H1 (cell line): Measurements from ENCODE around the gene DNAH1. TPM values are rescaled to one million over a fixed set of nuclear protein-coding genes. Genes with fewer than 3 reads are reported as not detected.

ENCODE experiments used
- CTCF ChIA-PET: fragments of 300-600 bp; sonication (Branson Sonifier 250); formaldehyde crosslinking; loops from one replicate; lab custom pipeline; 2021; ENCODE audit not compliant: partially characterized antibody; lab: Charles Lee
- POLR2A ChIA-PET: fragments of 300-600 bp; sonication (Branson Sonifier 250); formaldehyde crosslinking; loops from one replicate; lab custom pipeline; 2021; ENCODE audit warnings: inconsistent platforms; ENCODE audit not compliant: partially characterized antibody; lab: Charles Lee
- DNase-seq, 2 experiments: peaks; one replicate each; pipeline versions ENCODE4 v3.0.0 to v3.0.0-alpha.2; 2010 to 2022; ENCODE audit warnings: low spot score in 2 of 2, low read depth in 1 of 2, mixed read lengths in 1 of 2
- FAIRE-seq: peaks from 2 replicates; lab custom pipeline; 2011; peaks lifted over from hg19 to GRCh38; lab: Jason Lieb, UNC
- H2AFZ ChIP-seq: 2 replicates; pipeline ENCODE4 v1.8.1; 2012; ENCODE audit warnings: low read length, inconsistent platforms
- H2AK5ac ChIP-seq: 2 replicates; pipeline ENCODE4 v1.6.1; 2013; ENCODE audit warnings: low read depth, low read length
- H2BK120ac ChIP-seq: replicated peaks from 2 replicates; pipeline ENCODE3; 2013; ENCODE audit warnings: low read depth, low read length, inconsistent platforms
- H2BK12ac ChIP-seq: 2 replicates; pipeline ENCODE4 v1.6.1; 2013; ENCODE audit warnings: low read depth, low read length
- H2BK15ac ChIP-seq: 2 replicates; pipeline ENCODE4 v1.6.1; 2013; ENCODE audit warnings: low read length
- H2BK20ac ChIP-seq: 2 replicates; pipeline ENCODE4 v1.6.1; 2013; ENCODE audit warnings: low read length
- H2BK5ac ChIP-seq: 2 replicates; pipeline ENCODE4 v1.6.1; 2013; ENCODE audit warnings: low read depth, low read length
- H3K14ac ChIP-seq: 2 replicates; pipeline ENCODE4 v1.6.1; 2013; ENCODE audit warnings: inconsistent platforms; ENCODE audit not compliant: insufficient read length
- H3K18ac ChIP-seq: 2 replicates; pipeline ENCODE4 v1.6.1; 2013; ENCODE audit warnings: low read length; ENCODE audit errors: extremely low read depth
- H3K23ac ChIP-seq: 2 replicates; pipeline ENCODE4 v1.6.1; 2013; ENCODE audit warnings: inconsistent platforms; ENCODE audit not compliant: insufficient read length
- H3K23me2 ChIP-seq: 2 replicates; pipeline ENCODE4 v1.6.1; 2013; ENCODE audit warnings: low read depth, low read length
- H3K27ac ChIP-seq: 2 replicates; pipeline ENCODE4 v1.6.1; 2011; ENCODE audit warnings: low read depth, low read length, inconsistent platforms
- H3K27me3 ChIP-seq, 4 experiments: replicated peaks in 1 of 4; 1 replicate in 1 of 4; 2 replicates in 3 of 4; pipeline versions ENCODE4 v1.6.1 to v1.8.1; 2011 to 2013; ENCODE audit warnings: low read length in 3 of 4, mild to moderate bottlenecking in 3 of 4, inconsistent platforms in 2 of 4, mixed read lengths in 2 of 4, moderate library complexity in 1 of 4; ENCODE audit not compliant: control insufficient read depth in 3 of 4, insufficient read depth in 3 of 4; ENCODE audit errors: extremely low read depth in 1 of 4
- H3K36me3 ChIP-seq, 4 experiments: 2 replicates each; pipeline versions ENCODE4 v1.6.1 to v1.8.1; 2011 to 2013; ENCODE audit warnings: mild to moderate bottlenecking in 4 of 4, low read length in 3 of 4, moderate library complexity in 2 of 4, control low read depth in 1 of 4, inconsistent platforms in 1 of 4; ENCODE audit not compliant: insufficient read depth in 4 of 4, control insufficient read depth in 2 of 4
- H3K4ac ChIP-seq: replicated peaks from 2 replicates; pipeline ENCODE3; 2013; ENCODE audit warnings: low read length, low read depth, mixed read lengths, inconsistent platforms; ENCODE audit not compliant: insufficient read length
- H3K4me1 ChIP-seq, 4 experiments: replicated peaks in 1 of 4; 1 replicate in 1 of 4; 2 replicates in 3 of 4; pipeline versions ENCODE4 v1.6.1 to v1.8.1; 2011 to 2013; ENCODE audit warnings: low read length in 3 of 4, inconsistent platforms in 2 of 4, mixed read lengths in 1 of 4; ENCODE audit not compliant: insufficient read depth in 4 of 4, control insufficient read depth in 3 of 4
- H3K4me2 ChIP-seq, 2 experiments: 2 replicates each; pipeline versions ENCODE4 v1.6.1 to v1.8.1; 2011 to 2013; ENCODE audit warnings: low read depth in 2 of 2, low read length in 2 of 2, control low read depth in 1 of 2, inconsistent platforms in 1 of 2, mild to moderate bottlenecking in 1 of 2; ENCODE audit not compliant: insufficient read depth in 1 of 2
- H3K4me3 ChIP-seq, 4 experiments: fragments of 200-600, 300-600 bp in 1 of 4; sonication (generic), shearing (Covaris generic), sonication (Bioruptor Twin) in 1 of 4; 2 replicates each; pipeline versions ENCODE4 v1.5.1 to v1.8.1; 2011 to 2016; ENCODE audit warnings: low read length in 4 of 4, low read depth in 3 of 4, control low read depth in 2 of 4, inconsistent platforms in 2 of 4, mild to moderate bottlenecking in 2 of 4, mixed read lengths in 1 of 4, moderate library complexity in 1 of 4; ENCODE audit not compliant: insufficient read depth in 2 of 4; ENCODE audit errors: extremely low read depth in 1 of 4
- H3K56ac ChIP-seq: replicated peaks from 2 replicates; pipeline ENCODE3; 2013; ENCODE audit warnings: low read depth, mild to moderate bottlenecking, mixed read lengths, low read length, inconsistent platforms; ENCODE audit not compliant: insufficient read length
- H3K79me1 ChIP-seq: 2 replicates; pipeline ENCODE4 v1.6.1; 2013; ENCODE audit warnings: low read depth, low read length, control low read depth
- H3K79me2 ChIP-seq, 2 experiments: 2 replicates each; pipeline versions ENCODE4 v1.6.1 to v1.8.1; 2012 to 2013; ENCODE audit warnings: low read length in 2 of 2, mild to moderate bottlenecking in 2 of 2, inconsistent platforms in 1 of 2; ENCODE audit not compliant: insufficient read depth in 2 of 2, control insufficient read depth in 1 of 2
- H3K9ac ChIP-seq, 4 experiments: replicated peaks in 1 of 4; 1 replicate in 1 of 4; 2 replicates in 3 of 4; pipeline versions ENCODE4 v1.6.1 to v1.8.1; 2011 to 2013; ENCODE audit warnings: low read depth in 3 of 4, low read length in 3 of 4, control low read depth in 2 of 4, mild to moderate bottlenecking in 2 of 4, moderate library complexity in 2 of 4, inconsistent platforms in 1 of 4; ENCODE audit errors: extremely low read depth in 1 of 4
- H3K9me3 ChIP-seq, 2 experiments: 2 replicates each; pipeline versions ENCODE4 v1.6.1 to v1.8.1; 2012 to 2013; ENCODE audit warnings: mild to moderate bottlenecking in 2 of 2, moderate library complexity in 2 of 2, control low read depth in 1 of 2, inconsistent platforms in 1 of 2, low read depth in 1 of 2, low read length in 1 of 2, mixed read lengths in 1 of 2; ENCODE audit not compliant: insufficient read depth in 2 of 2
- H4K20me1 ChIP-seq, 2 experiments: replicated peaks in 1 of 2; 2 replicates each; pipeline versions ENCODE3 to v1.8.1; 2011 to 2013; ENCODE audit warnings: inconsistent platforms in 2 of 2, low read length in 2 of 2, mild to moderate bottlenecking in 1 of 2; ENCODE audit not compliant: insufficient read depth in 2 of 2, control insufficient read depth in 1 of 2
- H4K5ac ChIP-seq: 2 replicates; pipeline ENCODE4 v1.6.1; 2013; ENCODE audit warnings: low read length, low read depth, mixed read lengths, inconsistent platforms; ENCODE audit not compliant: insufficient read length
- H4K8ac ChIP-seq: 2 replicates; pipeline ENCODE4 v1.8.0; 2013; ENCODE audit warnings: mild to moderate bottlenecking, moderate library complexity, low read length, inconsistent platforms; ENCODE audit not compliant: insufficient read depth; ENCODE audit errors: extremely low read depth
- H4K91ac ChIP-seq: replicated peaks from 2 replicates; pipeline ENCODE3; 2013; ENCODE audit warnings: low read length, mixed read lengths, inconsistent platforms; ENCODE audit not compliant: insufficient read length
- BRCA1 ChIP-seq: IDR thresholded peaks from 2 replicates; pipeline ENCODE4 v1.6.1; 2012; ENCODE audit warnings: low read depth, low read length, improper control_type of control experiment
- CHD2 ChIP-seq: IDR thresholded peaks from 2 replicates; pipeline ENCODE4 v1.6.1; 2012; ENCODE audit warnings: low read length, improper control_type of control experiment
- EP300 ChIP-seq, 2 experiments: IDR thresholded peaks; 1 replicate in 1 of 2; 2 replicates in 1 of 2; pipeline ENCODE4 v1.6.1; 2011 to 2012; ENCODE audit warnings: low read depth in 2 of 2, low read length in 2 of 2, mild to moderate bottlenecking in 2 of 2, borderline replicate concordance in 1 of 2, inconsistent platforms in 1 of 2, moderate library complexity in 1 of 2
- HDAC2 ChIP-seq, 2 experiments: fragments of 300-600 bp in 1 of 2; sonication (generic) in 1 of 2; IDR thresholded peaks; 2 replicates each; pipeline ENCODE4 v1.6.1; 2011 to 2012; ENCODE audit warnings: low read depth in 2 of 2, low read length in 2 of 2, mild to moderate bottlenecking in 2 of 2, moderate library complexity in 2 of 2, borderline replicate concordance in 1 of 2, inconsistent platforms in 1 of 2
- RFX5 ChIP-seq: IDR thresholded peaks from 2 replicates; pipeline ENCODE4 v1.6.1; 2011; ENCODE audit warnings: low read depth, low read length, improper control_type of control experiment, borderline replicate concordance
- RNF2 ChIP-seq: fragments of 200-900, 300-1000 bp; sonication (generic); IDR thresholded peaks from 2 replicates; pipeline ENCODE4 v1.7.1; 2016; ENCODE audit warnings: borderline replicate concordance, low read depth, mild to moderate bottlenecking, antibody characterized with exemption, low read length; ENCODE audit not compliant: poor library complexity, severe bottlenecking; ENCODE audit errors: missing control alignments
- SIN3A ChIP-seq, 2 experiments: IDR thresholded peaks in 1 of 2; conservative IDR thresholded peaks in 1 of 2; 2 replicates each; pipeline ENCODE4 v1.6.1; 2011 to 2012; ENCODE audit warnings: low read length in 2 of 2, improper control_type of control experiment in 1 of 2, low read depth in 1 of 2, mild to moderate bottlenecking in 1 of 2
- SP4 ChIP-seq: IDR thresholded peaks from 2 replicates; pipeline ENCODE4 v1.6.1; 2012; ENCODE audit warnings: low read length, inconsistent platforms
- TEAD4 ChIP-seq: IDR thresholded peaks from 2 replicates; pipeline ENCODE4 v1.6.1; 2012; ENCODE audit warnings: low read depth, low read length, inconsistent platforms, mixed read lengths
- WGBS, 2 experiments: shearing (Covaris generic) in 1 of 2; methylation state at CpG; one replicate each; pipeline versions ENCODE4 v1.1.6 to v1.1.7; 2013 to 2015; ENCODE audit warnings: low lambda C conversion rate in 2 of 2, mixed read lengths in 2 of 2, inconsistent platforms in 1 of 2, low coverage in 1 of 2, missing lambda C conversion rate in 1 of 2; ENCODE audit not compliant: insufficient replicate concordance in 2 of 2, insufficient coverage in 1 of 2, insufficient read length in 1 of 2; ENCODE audit errors: extremely low coverage in 1 of 2, missing lambda C conversion rate in 1 of 2; 5-methylcytosine and 5-hydroxymethylcytosine counted together
- polyA plus RNA-seq, 7 experiments: library from polyadenylated mRNA; depleted of rRNA in 3 of 7; stranded (reverse) in 5 of 7; unstranded in 2 of 7; fragments of >200 nt in 5 of 7; fragments of 200-250 nt in 2 of 7; gene quantifications; 1 replicate in 5 of 7; 2 replicates in 1 of 7; 4 replicates in 1 of 7; pipeline versions ENCODE4 v1.2.1 to v1.2.3, GENCODE V29; 2011 to 2013; ENCODE audit warnings: missing spikeins in 2 of 7, mixed read lengths in 2 of 7
- total RNA-seq: library from RNA; stranded (reverse); fragmentation: NEBNext Ultra II Directional; extraction: Animal tissue kit (Norgen Biotek cat#: 25700); gene quantifications from 2 replicates; pipeline ENCODE4 v1.2.1, GENCODE V29; 2021
- TF ChIP-seq, protein P1 (sequence below): IDR thresholded peaks from 2 replicates; pipeline ENCODE4 v1.6.1; 2012; ENCODE audit warnings: inconsistent platforms

Gene DNAH1
- total and polyA plus RNA-seq, 2 of the 8 experiments (the other 6 are each of a cell fraction or from before 2014, with no cell fraction given) = 1.0 to 1.5 TPM

DNA sequence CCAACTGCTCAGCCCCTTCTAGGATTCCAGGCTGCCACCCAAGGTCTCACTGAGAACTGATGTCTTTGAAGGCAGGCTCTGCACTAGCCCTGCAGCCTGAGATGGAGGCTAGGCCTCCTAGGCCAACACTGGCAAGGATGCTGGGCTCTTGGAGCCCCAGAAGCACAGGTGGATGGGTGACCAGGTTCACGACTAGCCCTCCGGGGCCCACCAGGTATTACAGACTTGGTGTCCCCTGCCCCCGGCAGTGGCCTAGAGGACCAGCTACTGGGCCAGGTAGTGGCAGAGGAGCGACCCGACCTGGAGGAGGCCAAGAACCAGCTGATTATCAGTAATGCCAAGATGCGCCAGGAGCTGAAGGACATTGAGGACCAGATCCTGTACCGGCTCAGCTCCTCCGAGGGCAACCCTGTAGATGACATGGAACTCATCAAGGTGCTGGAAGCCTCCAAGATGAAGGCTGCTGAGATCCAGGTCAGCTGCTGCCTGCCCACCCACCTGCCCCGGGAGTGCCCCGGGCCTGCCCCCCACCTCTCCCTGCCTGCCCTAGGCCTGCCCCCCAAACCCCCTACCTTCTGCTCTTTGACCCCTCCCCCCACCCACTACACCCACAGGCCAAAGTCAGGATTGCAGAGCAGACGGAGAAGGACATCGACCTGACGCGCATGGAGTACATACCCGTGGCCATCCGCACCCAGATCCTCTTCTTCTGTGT lies 76.3 kb downstream of the DNAH1 start:
- Histone ChIP-seq H3K23ac (no peak overlapping the region), H3K4me1 (no peaks in the 10 kb centered on the region), H3K9ac (no peak overlapping the region; a peak in 2 of 7 replicates), H2AFZ (no peak overlapping the region), H2BK12ac (no peak overlapping the region), H3K56ac (no peak overlapping the region), H3K18ac (no peak overlapping the region), H4K91ac (no peak overlapping the region), H4K8ac (peak overlapping the region; percentile 57), H3K23me2 (no peaks in the 10 kb centered on the region), H3K27ac (no peak overlapping the region), H3K79me2 (no peaks in the 10 kb centered on the region), H2BK5ac (no peak overlapping the region), H3K4me2 (no peak overlapping the region), H3K4ac (no peak overlapping the region), H3K9me3 (no peaks in the 10 kb centered on the region), H2AK5ac (no peak overlapping the region), H3K36me3 (no peaks in the 10 kb centered on the region), H2BK120ac (no peak overlapping the region), H3K14ac (no peak overlapping the region), H2BK20ac (no peak overlapping the region), H2BK15ac (no peak overlapping the region), H4K20me1 (no peaks in the 10 kb centered on the region), H3K4me3 (no peak overlapping the region), H4K5ac (no peak overlapping the region), H3K27me3 (no peaks in the 10 kb centered on the region), H3K79me1 (no peaks in the 10 kb centered on the region; the same call in 1 of the 2 replicates)
- ChIA-PET CTCF (interaction anchor here (0.7 to 13.7 kb wide), 9 partner anchors 8 to 167 kb away, joined by 3 to 271 read pairs (median 3); partner anchors contain the start of gene TLR9), POLR2A (interaction anchor here (1.3 to 3.0 kb wide), 4 partner anchors 8 to 20 kb away, joined by 3 to 23 read pairs (median 4); no protein-coding TSS in a partner anchor)
- no peak for FAIRE-seq
- WGBS, 2 experiments = 90% methylated on average over 8 of the region's 16 CpGs; no CpG with 5 or more reads in 1 of the 2 experiments
- DNase-seq = no peak
- TF ChIP-seq SP4 = no peak
- TF ChIP-seq TEAD4 = no peak
- no peak for TF ChIP-seq EP300 (IDR thresholded peaks at IDR 0.05; ENCODE audit: borderline replicate concordance in 1 of 2, low read depth in 2 of 2, low read length in 2 of 2)
- TF ChIP-seq HDAC2 (IDR thresholded peaks at IDR 0.05; ENCODE audit: borderline replicate concordance in 1 of 2, low read depth in 2 of 2, low read length in 2 of 2) = no peak
- TF ChIP-seq RNF2 = no peak
- TF ChIP-seq SIN3A (conservative IDR thresholded peaks at IDR 0.05 in 1 of 2, IDR thresholded peaks at IDR 0.05 in 1 of 2; ENCODE audit: low read depth in 1 of 2, low read length in 2 of 2) = no peak
- no peak for TF ChIP-seq CHD2
- TF ChIP-seq, protein P1, sequence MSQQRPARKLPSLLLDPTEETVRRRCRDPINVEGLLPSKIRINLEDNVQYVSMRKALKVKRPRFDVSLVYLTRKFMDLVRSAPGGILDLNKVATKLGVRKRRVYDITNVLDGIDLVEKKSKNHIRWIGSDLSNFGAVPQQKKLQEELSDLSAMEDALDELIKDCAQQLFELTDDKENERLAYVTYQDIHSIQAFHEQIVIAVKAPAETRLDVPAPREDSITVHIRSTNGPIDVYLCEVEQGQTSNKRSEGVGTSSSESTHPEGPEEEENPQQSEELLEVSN = no peak
- no peak for TF ChIP-seq BRCA1
- no peak for TF ChIP-seq RFX5
